GM12874 (cell line): ENCODE measurements around the gene STX10.

Source experiments
- CTCF ChIP-seq: IDR thresholded peaks from 2 replicates; pipeline ENCODE4 v1.5.1; 2011; ENCODE audit warnings: low read depth, mild to moderate bottlenecking, control low read depth, low read length, moderate library complexity; ENCODE audit not compliant: insufficient read depth

Gene STX10

GRCh38 chr19:13154911-13155471, 4.8 kb upstream of the STX10 start:
- TF ChIP-seq CTCF: peak; percentile 56

GRCh38 chr19:13154241-13154778, 4.1 kb upstream of the STX10 start:
- no peak for TF ChIP-seq CTCF

- peak; percentile 32; the same call in 1 of the 2 replicates for TF ChIP-seq CTCF
These were observed 3.5 kb upstream of the STX10 start for GRCh38 chr19:13153569-13154240.

- no peak for TF ChIP-seq CTCF
These were observed 2.9 kb upstream of the STX10 start for GRCh38 chr19:13152974-13153568.

- TF ChIP-seq CTCF: no peak
These were observed 2.3 kb upstream of the STX10 start for GRCh38 chr19:13152356-13152973.

GRCh38 chr19:13151605-13152355, 1.6 kb upstream of the STX10 start:
- no peak for TF ChIP-seq CTCF

GRCh38 chr19:13150931-13151604, 893 bp upstream of the STX10 start:
- TF ChIP-seq CTCF: no peak
